HG03378 (cell line): ENCODE measurements around the gene USP5.

Experiments
- ATAC-seq: cut with Tn5 transposase; IDR thresholded peaks from one replicate; pipeline ENCODE4 v1.9.1; 2021; ENCODE audit warnings: mild to moderate bottlenecking, moderate library complexity; ENCODE audit not compliant: unreplicated experiment

Gene USP5

DNA sequence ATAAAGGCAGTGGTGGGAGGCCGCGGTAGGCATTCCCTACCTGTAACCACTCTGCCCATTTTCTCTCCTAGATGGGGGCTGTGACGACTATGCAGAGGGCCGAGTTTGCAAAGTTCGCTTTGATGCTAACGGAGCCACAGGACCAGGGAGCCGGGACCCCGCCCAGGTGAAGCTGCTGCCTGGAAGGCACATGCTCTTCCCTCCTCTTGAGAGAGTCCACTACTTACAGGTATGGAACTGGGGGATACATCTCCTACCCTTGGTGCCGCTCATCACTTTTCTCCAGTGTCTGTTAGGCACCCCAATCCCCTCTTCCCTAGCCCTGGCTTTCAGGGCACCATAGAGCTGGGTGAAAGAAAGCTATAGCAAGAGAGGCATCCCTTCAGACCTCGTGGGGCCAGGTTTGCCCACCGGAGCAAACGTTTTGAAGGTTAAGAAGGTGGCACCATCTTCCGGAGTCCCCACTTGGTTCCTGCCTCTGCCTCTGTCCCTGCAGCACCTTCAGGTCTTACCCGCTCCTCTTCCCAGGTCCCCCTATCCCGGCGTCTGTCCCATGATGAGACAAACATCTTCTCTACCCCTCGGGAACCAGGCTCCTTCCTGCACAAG lies 25.7 kb upstream of the USP5 start:
- no peak for ATAC-seq

DNA sequence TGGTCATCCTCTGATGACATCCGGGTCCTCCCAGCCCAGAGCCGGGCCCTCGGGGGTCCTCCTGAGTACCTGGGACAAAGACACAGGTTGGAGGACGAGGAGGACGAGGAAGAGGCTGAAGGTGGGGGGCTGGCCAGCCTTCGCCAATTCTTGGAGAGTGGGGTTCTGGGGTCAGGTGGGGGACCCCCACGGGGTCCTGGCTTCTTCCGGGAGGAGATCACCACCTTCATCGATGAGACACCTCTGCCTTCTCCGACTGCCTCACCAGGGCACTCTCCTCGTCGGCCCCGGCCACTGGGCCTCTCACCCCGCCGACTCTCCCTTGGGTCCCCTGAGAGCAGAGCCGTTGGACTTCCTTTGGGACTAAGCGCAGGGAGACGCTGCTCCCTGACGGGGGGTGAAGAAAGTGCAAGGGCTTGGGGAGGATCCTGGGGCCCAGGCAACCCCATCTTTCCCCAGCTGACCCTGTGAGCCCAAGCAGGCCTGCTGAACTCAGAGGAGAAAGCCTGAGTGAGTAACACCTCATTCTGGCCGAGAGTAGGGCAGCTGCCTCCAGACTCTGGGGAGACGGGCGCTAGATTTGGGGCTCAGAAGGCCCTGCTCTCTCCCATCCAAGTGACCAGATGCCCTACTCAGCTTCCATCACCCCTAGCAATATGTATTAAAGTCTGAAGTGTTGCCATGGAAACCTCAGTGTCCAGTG lies 25.1 kb upstream of the USP5 start:
- no peak for ATAC-seq

DNA sequence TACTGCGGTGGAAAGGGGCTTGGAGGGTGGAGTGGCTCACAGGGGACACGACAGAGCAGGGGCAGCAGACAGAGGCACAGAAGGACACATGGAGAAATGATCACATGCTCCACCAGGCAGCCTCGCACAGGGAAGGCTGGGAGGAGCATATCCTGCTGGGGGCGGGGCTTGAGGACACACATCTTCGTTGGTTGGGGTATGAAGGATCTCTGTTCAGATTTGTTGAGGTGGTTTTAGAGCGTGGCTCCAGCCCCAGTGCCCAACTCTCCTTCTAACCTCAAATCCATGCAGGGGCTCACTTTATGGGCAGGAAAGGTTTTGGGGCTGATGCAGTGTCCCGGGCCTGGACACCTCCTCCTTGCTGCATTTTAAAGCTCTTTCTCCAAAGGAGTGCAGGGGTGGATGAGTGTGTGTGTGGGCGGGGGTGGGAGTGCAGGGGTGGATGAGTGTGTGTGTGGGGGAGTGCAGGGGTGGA lies 24.5 kb upstream of the USP5 start:
- ATAC-seq, result no peak

DNA sequence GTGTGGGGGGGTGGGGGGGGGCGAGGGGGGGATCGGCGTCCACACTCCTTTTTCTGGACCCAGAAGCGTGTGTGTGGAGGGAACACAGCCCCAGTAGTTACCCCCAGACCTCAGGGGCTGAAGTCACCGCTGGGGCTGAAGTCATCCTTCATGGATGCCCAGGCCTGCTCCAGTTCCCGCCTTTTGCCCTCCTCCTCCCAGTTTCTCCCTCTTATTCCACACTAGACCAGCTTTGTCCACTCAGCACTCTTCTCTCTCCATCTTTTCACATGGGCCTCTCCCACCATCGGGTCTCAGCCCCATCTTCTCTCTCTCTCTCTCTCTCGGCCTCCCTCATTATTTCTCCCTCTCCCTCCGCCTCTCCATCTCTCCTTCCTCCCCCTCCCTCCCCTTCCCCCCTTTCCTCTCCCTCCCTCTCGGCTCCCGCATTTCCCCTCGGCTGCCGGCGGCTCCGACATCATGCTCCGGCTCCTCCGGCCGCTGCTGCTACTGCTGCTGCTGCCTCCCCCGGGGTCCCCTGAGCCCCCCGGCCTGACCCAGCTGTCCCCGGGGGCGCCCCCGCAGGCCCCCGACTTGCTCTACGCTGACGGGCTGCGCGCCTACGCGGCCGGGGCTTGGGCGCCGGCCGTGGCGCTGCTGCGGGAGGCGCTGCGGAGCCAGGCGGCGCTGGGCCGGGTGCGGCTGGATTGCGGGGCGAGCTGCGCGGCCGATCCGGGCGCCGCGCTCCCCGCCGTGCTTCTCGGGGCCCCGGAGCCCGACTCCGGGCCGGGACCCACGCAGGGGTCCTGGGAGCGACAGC lies 23.8 kb upstream of the USP5 start, which contains the start of gene P3H3:
P3H3 (plus strand) TSS at position 426 of the 799 bp plus-strand sequence; CDS start at position 460, 34 bp downstream.
- no peak for ATAC-seq

DNA sequence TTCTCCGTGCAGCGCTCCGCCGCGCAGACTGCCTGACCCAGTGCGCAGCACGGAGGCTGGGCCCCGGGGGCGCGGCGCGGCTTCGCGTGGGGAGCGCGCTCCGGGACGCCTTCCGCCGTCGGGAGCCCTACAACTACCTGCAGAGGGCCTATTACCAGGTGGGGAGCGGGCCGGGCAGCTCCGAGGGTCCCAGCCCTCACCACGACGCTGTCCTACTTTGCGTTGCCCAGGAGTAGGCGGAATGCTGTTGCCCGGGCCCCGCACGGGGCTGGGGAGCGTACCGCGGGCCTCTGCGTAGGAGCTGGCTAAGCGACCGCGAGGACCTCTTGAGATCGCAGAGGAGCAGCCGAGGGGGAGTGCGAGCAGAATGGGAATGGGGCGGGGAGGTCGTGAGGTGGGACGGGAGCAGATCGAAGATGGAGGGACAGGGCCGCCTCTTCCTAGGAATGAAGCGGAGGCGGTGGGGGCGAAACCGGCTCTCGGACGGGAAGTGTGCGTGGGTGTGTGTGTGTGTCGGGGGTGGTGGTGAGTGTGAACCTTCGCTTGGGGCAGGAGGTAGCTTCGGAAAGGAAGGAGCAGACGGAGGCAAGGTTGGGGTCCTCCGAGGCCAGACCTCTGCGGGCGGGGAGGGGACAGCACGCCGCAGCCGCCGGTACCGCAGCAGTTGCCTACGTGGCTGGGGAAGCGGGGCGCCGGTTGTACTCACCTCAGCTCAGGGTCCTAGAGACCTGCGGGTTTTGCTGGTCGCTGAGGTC lies 23.0 kb upstream of the USP5 start:
- ATAC-seq, result no peak

DNA sequence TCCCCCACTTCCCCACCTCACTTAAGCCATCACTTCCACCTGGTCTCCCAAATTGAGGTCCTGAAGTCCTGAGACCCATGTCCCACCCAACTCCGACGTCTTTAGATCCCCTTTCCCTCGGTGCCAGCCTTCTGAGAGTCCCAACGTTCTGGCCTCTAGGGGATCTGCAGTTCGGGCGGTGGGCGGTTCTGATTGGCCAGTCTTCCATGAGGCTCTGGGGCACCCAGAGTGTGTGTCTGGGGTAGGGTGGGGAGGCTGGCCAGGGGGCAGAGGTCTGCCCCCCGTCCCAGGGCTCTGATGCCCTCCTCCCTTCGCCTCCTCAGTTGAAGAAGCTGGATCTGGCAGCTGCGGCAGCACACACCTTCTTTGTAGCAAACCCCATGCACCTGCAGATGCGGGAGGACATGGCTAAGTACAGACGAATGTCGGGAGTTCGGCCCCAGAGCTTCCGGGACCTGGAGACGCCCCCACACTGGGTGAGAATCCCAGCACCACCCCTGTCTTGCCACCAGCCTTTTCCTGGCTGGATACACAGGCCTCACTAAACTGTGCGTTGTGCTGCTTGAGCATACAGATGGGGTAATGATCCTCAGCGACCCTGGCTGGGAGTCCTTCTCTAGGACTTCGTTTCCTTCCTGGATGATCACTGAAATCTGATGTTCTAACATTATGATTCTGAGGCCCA lies 22.3 kb upstream of the USP5 start:
- ATAC-seq, result no peak

DNA sequence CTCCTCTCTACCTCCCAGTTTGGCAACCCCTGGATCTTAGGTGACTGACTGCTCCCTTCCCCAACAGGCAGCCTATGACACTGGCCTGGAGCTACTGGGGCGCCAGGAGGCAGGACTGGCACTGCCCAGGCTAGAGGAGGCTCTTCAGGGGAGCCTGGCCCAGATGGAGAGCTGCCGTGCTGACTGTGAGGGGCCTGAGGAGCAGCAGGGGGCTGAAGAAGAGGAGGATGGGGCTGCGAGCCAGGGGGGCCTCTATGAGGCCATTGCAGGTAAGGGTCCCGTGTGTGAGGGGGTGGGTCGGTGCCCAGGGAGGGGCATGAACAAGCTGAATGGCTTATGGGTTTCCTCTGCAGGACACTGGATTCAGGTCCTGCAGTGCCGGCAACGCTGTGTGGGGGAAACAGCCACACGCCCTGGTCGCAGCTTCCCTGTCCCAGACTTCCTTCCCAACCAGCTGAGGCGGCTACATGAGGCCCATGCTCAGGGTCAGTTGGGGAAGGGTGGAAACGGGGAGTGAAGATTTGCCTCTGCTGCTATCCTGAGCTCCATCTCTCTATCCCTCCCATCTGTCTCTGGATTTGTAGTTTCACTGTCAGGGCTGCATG lies 21.6 kb upstream of the USP5 start:
- ATAC-seq, result no peak

DNA sequence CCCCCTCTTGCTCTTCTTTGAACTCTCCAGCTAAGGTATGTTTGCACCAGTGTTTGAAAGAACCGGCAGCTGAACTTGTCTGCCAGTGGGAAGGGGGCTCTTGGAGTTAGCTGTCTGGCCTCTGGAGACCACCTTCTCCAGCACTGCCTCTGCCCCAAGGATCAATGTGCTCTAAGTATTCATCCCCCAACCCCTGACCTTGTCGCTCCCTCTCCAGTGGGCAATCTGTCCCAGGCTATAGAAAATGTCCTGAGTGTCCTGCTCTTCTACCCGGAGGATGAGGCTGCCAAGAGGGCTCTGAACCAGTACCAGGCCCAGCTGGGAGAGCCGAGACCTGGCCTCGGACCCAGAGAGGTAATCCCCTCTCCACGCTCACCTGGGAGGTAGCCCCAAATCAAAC lies 21.0 kb upstream of the USP5 start:
- no peak for ATAC-seq

DNA sequence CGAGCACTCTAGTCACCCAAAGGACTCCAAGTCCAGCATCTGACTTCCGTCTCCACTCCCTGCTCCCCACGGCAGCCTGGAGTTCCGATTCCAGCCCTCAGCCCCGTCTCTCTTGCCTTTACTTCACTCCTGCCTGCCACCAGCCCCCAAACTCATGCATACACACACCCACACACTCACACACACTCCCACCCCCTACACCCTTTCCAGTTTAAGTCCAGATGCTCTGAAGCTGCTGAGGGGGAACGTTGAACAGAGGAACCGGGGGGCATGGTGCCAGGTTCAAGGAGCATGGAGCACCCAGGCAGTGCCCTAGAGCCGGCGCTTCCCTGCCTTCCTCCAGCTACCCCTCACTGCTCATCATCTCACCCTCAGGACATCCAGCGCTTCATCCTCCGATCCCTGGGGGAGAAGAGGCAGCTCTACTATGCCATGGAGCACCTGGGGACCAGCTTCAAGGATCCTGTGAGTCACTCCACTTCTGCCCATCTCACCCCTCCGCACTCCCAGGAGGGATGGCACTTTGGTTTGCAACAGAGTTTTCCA lies 20.4 kb upstream of the USP5 start:
- no peak for ATAC-seq

DNA sequence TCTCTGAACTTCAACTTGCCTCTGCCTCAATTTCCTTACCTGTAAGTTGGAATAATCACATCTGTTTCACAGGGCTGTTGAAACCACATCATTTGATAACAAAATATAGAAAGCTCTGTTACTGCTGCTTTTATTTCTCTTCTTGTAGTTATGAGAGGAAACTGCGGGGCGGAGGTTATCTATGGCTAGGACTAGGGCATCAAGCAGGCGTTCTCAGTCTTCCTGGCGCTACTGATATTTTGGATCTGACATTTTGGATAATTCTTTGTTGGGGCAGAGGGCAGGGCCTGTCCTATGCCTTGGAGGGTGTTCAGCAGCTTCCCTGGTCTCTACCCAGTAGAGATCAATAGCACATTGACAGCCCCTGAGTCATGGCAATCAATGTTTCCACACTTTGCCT lies 19.8 kb upstream of the USP5 start:
- ATAC-seq, result no peak

DNA sequence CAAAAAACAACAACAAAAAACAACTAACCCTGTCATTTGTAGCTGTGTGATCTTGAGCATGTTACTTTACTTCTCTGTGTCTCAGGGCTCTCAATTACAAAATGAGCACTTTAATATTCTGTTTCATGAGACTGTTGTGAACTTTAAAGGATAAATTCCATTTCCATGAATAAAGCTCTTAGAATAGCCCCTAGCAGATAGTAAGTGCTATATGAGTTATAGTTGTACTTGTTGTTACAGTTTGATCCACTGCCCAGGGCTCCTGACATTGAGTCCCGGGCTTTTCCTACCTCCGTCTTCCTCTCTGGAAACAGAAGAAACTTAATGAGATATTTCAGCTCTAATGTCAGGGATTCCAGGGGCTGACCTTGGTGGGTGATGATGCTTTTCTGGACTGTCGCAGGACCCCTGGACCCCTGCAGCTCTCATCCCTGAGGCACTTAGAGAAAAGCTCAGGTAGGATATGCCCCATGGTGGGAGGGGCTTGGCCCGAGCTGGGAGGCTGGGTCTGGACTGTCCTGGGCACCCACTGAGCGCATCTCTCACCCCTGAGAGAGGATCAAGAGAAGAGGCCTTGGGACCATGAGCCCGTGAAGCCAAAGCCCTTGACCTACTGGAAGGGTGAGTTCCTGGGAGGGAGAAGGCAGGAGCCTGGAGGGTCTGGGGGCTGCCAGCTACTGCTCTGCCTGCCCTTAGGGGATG lies 18.6 kb upstream of the USP5 start:
- ATAC-seq, result no peak

DNA sequence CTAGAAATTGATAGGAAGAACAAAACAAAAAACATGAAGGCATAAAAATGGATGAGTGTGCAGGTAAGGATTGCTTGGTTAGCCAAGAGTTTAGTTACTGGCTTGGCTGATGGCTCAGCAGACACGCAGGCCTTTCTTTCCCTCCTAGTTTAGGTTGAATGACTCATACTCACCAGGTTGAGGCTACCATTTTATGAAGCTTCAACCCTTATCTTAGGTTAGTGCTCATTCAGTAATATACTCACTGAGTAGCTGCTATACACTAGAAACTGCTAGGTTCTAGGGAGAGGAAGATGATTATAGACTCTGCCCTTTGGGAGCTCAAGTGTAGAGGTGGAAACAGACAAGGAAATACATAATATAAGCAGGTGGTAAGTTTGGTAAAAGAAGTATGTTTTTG lies 17.7 kb upstream of the USP5 start:
- no peak for ATAC-seq

DNA sequence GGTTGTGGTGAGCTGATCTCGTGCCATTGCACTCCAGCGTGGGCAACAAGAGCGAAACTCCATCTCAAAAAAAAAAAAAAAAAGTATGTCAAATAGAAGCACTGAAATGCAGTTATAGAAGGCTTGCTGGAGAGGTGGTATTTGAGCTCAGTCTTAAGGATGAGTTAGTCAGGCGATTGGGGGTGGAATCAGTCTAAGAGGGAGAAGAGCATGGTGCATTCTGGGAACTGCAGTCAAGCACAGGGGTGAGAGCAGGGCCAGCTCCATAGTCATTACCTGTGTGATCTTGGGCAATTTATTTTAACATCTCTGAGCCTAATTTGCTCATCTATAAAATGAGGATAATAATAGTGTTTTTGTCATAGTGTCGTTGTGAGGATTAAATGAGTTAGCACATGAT lies 17.1 kb upstream of the USP5 start:
- no peak for ATAC-seq

DNA sequence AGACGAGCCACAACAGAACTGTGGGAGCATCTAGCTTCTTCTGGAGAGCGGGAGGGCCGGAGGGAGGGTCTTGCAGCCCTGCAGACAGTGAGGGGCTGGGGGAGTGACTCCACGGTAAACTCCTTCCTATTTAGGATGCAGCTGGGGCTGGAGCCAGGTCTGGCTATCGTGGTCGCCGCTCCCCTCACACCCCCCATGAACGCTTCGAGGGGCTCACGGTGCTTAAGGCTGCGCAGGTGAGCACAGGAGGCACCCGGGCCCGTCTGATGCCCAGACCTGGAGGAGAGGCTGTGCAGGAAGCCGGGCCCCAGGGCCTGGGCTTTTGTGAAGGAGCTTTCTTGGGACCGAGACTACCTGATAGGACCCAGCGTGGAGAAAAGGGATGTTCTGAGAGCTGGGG lies 15.1 kb upstream of the USP5 start:
- no peak for ATAC-seq

DNA sequence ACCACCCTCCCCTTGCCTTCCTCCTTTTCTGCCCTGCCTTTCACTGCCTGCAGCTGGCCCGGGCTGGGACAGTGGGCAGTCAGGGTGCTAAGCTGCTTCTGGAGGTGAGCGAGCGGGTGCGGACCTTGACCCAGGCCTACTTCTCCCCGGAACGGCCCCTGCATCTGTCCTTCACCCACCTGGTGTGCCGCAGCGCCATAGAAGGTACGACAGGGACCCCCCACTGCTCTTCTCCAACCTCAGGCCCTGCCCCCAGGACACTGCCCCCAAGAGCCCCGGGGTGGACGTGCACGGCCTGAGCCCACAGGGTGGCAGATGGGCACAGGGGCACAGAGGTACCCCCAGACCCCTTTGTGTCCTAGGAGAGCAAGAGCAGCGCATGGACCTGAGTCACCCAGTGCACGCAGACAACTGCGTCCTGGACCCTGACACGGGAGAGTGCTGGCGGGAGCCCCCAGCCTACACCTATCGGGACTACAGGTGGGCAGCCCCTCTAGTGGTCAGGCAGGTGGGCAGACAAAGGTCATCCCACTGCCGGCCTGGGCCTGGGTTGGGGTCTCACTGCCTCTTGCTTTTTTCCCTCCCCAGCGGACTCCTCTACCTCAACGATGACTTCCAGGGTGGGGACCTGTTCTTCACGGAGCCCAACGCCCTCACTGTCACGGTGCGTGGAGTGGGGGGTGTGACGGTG lies 14.4 kb upstream of the USP5 start:
- ATAC-seq, result no peak

DNA sequence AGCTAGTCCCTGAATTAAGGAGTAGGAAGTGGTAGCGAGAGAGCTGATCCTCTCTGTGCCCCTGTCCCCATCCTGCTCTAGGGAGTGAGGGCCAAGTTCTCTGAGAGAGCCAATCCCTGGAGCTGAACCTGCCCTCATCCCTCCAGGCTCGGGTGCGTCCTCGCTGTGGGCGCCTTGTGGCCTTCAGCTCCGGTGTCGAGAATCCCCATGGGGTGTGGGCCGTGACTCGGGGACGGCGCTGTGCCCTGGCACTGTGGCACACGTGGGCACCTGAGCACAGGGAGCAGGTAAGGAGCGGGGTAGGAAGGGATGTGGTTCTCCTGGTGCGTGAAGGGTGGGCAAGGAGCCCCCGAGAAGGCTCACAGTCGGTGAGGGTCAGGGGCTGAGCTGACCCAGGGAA lies 13.1 kb upstream of the USP5 start:
- ATAC-seq, result no peak

DNA sequence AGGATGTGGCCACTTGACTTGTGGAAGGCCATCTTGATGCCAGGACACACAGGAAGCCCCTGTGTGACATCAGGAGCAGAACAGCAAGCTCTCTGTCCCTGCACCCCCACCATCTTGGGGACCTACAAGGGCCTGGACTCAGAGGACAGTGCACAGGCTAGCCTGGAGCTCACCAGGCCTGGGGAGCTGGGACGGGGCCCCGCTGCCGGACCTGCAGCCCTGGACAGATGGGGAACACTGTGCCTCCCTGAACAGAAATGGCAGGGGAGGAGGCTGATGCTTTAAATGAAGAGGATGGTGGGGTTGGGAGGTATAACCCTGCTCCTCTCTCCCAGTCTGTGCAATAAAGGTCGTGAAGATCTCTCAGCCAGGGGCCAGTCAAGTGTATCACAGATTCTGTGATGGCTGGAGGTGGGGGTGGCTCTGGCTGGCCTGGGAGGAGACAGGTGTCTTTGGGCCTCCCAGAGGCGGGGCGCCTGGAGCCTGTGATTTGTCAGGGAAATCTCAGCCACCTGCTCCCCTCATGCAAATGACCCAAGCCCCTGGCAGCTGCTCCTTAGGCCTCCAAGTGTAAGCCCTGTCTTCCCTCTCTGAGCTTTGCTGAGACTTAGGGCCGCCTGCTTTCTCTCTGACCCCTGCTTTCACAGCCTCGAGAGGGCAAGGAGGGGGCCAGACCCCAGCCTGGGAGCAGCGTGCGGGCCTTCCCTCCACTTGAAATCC lies 12.3 kb upstream of the USP5 start:
- no peak for ATAC-seq

DNA sequence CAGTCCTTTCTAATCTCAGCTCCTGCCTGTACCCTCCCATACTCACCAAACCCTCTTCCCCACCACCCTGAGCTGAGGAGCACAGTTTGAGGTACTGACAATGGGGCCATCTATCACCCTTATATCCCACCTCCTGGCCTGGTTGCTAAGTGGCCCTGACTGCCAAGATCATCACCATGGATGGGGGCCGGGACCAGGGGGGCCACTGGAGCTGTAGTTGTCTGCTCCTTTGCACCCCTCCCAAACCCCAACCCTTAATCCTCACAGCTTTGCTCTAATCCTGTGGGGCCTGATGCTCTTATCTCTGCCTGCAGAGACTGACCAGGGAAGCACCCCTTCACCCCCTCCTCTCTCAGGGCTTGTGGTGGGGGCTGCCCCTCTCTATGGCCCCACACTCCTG lies 11.6 kb upstream of the USP5 start:
- no peak for ATAC-seq
